Suprapubic skin (tissue), 4 donors: Measurements from ENCODE around the gene ZNF830. TPM values are rescaled to one million over a fixed set of nuclear protein-coding genes. Genes with fewer than 3 reads are reported as not detected.
"Not testable (repeated sequence)": the region's sequence is repeated elsewhere in the genome, so short reads cannot be mapped to it uniquely, and the experiment has no call there.

ENCODE experiments used
- DNase-seq, 2 donors: peaks; one replicate each; pipeline ENCODE4 v3.0.0-alpha.2; 2019; ENCODE audit warnings: low spot score in 2 of 2
- H3K27ac ChIP-seq: fragments of 200-600 bp; sonication (generic); one replicate; pipeline ENCODE4 v1.5.1; 2019
- H3K27me3 ChIP-seq: fragments of 200-600 bp; sonication (generic); one replicate; pipeline ENCODE4 v1.5.1; 2019
- H3K36me3 ChIP-seq: fragments of 200-600 bp; sonication (generic); one replicate; pipeline ENCODE4 v1.5.1; 2019
- H3K4me1 ChIP-seq: fragments of 200-600 bp; sonication (generic); one replicate; pipeline ENCODE4 v1.5.1; 2019
- H3K4me3 ChIP-seq: fragments of 200-600 bp; sonication (generic); one replicate; pipeline ENCODE4 v1.5.1; 2019; ENCODE audit warnings: mild to moderate bottlenecking
- H3K9me3 ChIP-seq: fragments of 200-600 bp; sonication (generic); one replicate; pipeline ENCODE4 v1.5.1; 2019
- EP300 ChIP-seq: sonication (generic); formaldehyde crosslinking; IDR thresholded peaks from one replicate; pipeline ENCODE4 v1.6.1; 2017; ENCODE audit warnings: antibody characterized with exemption
- POLR2A ChIP-seq, 2 donors: fragments of 450-650 bp; IDR thresholded peaks; one replicate each; pipeline ENCODE4 v1.6.1; 2017; ENCODE audit warnings: antibody characterized with exemption in 2 of 2, mild to moderate bottlenecking in 2 of 2, moderate library complexity in 2 of 2
- POLR2AphosphoS5 ChIP-seq, 3 donors: sonication (generic); formaldehyde crosslinking; IDR thresholded peaks; one replicate each; pipeline ENCODE4 v1.6.1; 2017; ENCODE audit warnings: antibody characterized with exemption in 3 of 3
- WGBS: methylation state at CpG from one replicate; pipeline ENCODE4 v1.1.5; 2018; 5-methylcytosine and 5-hydroxymethylcytosine counted together
- total RNA-seq, 4 donors: library from RNA; depleted of rRNA; stranded (reverse); fragments of >200 nt; gene quantifications; one replicate each; pipeline ENCODE4 v1.1.0, GENCODE V29; 2016
- TF ChIP-seq, protein P1 (sequence below), 2 donors: fragments of 200-600 bp in 1 of 2; fragments of 450-650 bp in 1 of 2; sonication (generic) in 1 of 2; IDR thresholded peaks; one replicate each; pipeline ENCODE4 v1.5.1; 2016 to 2019; ENCODE audit warnings: antibody characterized with exemption in 2 of 2, mild to moderate bottlenecking in 1 of 2, moderate library complexity in 1 of 2

Gene ZNF830
- total RNA-seq, 4 donors from 2014 or later = 10.0 to 16.1 (median 11.9) TPM

DNA sequence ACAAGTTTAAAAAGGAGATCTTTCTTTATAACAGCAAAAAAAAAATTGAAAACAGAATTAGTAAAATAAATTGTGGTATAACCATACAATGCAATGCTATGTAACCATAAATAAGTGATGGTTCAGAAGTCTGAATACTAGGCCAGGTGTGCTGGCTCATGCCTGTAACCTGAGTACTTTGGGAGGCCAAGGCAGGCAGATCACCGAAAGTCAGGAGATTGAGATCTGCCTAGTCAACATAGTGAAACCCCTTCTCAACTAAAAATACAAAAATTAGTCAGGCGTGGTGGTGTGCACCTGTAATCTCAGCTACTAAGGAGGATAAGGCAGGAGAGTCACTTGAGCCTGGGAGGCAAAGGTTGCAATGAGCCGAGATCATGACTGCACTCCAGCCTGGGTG lies 34.7 kb upstream of the ZNF830 start:
- H3K27ac ChIP-seq = no peak overlapping the region
- TF ChIP-seq POLR2AphosphoS5 (IDR thresholded peaks at IDR 0.05) = no peak
- no peak for TF ChIP-seq POLR2A (IDR thresholded peaks at IDR 0.05)
- TF ChIP-seq EP300 = no peak
- TF ChIP-seq, protein P1, sequence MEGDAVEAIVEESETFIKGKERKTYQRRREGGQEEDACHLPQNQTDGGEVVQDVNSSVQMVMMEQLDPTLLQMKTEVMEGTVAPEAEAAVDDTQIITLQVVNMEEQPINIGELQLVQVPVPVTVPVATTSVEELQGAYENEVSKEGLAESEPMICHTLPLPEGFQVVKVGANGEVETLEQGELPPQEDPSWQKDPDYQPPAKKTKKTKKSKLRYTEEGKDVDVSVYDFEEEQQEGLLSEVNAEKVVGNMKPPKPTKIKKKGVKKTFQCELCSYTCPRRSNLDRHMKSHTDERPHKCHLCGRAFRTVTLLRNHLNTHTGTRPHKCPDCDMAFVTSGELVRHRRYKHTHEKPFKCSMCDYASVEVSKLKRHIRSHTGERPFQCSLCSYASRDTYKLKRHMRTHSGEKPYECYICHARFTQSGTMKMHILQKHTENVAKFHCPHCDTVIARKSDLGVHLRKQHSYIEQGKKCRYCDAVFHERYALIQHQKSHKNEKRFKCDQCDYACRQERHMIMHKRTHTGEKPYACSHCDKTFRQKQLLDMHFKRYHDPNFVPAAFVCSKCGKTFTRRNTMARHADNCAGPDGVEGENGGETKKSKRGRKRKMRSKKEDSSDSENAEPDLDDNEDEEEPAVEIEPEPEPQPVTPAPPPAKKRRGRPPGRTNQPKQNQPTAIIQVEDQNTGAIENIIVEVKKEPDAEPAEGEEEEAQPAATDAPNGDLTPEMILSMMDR (IDR thresholded peaks at IDR 0.05) = no peak
- H3K36me3 ChIP-seq = no peaks in the 10 kb centered on the region
- H3K4me3 ChIP-seq = no peak overlapping the region
- no peaks in the 10 kb centered on the region for H3K27me3 ChIP-seq
- DNase-seq = no peak
- H3K9me3 ChIP-seq = no peaks in the 10 kb centered on the region
- H3K4me1 ChIP-seq = no peaks in the 10 kb centered on the region
- WGBS = 98% methylated on average over 3 of the region's 3 CpGs

- DNase-seq = no peak
- TF ChIP-seq POLR2A (IDR thresholded peaks at IDR 0.05) (no peak), POLR2AphosphoS5 (IDR thresholded peaks at IDR 0.05) (no peak), EP300 (no peak)
- TF ChIP-seq, protein P1 (IDR thresholded peaks at IDR 0.05) = no peak
- Histone ChIP-seq H3K27ac (no peak overlapping the region), H3K4me3 (no peak overlapping the region), H3K27me3 (no peaks in the 10 kb centered on the region), H3K36me3 (no peaks in the 10 kb centered on the region), H3K9me3 (no peaks in the 10 kb centered on the region), H3K4me1 (no peaks in the 10 kb centered on the region)
Observed at GRCh38 chr17:34930283-34930682, 31.1 kb upstream of the ZNF830 start.

DNA sequence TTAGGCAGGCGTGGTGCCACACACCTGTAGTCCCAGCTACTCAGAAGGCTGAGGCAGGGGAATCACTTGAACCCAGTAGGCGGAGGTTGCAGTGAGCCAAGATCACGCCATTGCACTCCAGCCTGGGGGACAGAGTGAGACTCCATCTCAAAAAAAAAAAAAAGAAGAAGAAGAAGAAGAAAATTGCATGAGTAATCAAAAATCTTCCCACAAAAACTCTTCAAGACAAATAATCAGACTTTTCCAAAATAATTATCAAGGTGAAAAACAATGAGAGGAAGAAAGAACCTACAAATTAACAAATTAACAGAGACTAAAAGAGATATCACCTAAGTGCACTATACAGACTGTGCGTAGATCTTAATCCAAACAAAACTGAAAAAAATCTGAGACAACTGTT lies 10.6 kb upstream of the ZNF830 start:
- not testable (repeated sequence) for DNase-seq, H3K27ac ChIP-seq, H3K4me1 ChIP-seq, H3K4me3 ChIP-seq, H3K27me3 ChIP-seq, H3K36me3 ChIP-seq, H3K9me3 ChIP-seq
- 89% methylated on average over 4 of the region's 4 CpGs for WGBS

GRCh38 chr17:34958438-34958837 lies 2.9 kb upstream of the ZNF830 start:
- DNase-seq = no peak
- TF ChIP-seq, protein P1 (IDR thresholded peaks at IDR 0.05) = no peak
- no peak for TF ChIP-seq POLR2A (IDR thresholded peaks at IDR 0.05)
- no peak for TF ChIP-seq POLR2AphosphoS5 (IDR thresholded peaks at IDR 0.05)
- no peak for TF ChIP-seq EP300
- Histone ChIP-seq H3K27ac (no peak overlapping the region), H3K36me3 (no peaks in the 10 kb centered on the region), H3K4me1 (peaks cover 23% of the 10 kb centered on the region), H3K9me3 (no peaks in the 10 kb centered on the region), H3K4me3 (no peak overlapping the region), H3K27me3 (no peaks in the 10 kb centered on the region)
- 81% methylated on average over 1 of the region's 1 CpG for WGBS

GRCh38 chr17:34974179-34974578 lies 12.8 kb downstream of the ZNF830 start:
- Histone ChIP-seq H3K4me3 (no peak overlapping the region), H3K36me3 (peaks cover 5% of the 10 kb centered on the region), H3K9me3 (no peaks in the 10 kb centered on the region), H3K27me3 (no peaks in the 10 kb centered on the region), H3K27ac (no peak overlapping the region), H3K4me1 (peaks cover under 1% of the 10 kb centered on the region)
- DNase-seq = no peak
- WGBS = 64% methylated on average over 2 of the region's 2 CpGs
- no peak for TF ChIP-seq POLR2AphosphoS5 (IDR thresholded peaks at IDR 0.05)

DNA sequence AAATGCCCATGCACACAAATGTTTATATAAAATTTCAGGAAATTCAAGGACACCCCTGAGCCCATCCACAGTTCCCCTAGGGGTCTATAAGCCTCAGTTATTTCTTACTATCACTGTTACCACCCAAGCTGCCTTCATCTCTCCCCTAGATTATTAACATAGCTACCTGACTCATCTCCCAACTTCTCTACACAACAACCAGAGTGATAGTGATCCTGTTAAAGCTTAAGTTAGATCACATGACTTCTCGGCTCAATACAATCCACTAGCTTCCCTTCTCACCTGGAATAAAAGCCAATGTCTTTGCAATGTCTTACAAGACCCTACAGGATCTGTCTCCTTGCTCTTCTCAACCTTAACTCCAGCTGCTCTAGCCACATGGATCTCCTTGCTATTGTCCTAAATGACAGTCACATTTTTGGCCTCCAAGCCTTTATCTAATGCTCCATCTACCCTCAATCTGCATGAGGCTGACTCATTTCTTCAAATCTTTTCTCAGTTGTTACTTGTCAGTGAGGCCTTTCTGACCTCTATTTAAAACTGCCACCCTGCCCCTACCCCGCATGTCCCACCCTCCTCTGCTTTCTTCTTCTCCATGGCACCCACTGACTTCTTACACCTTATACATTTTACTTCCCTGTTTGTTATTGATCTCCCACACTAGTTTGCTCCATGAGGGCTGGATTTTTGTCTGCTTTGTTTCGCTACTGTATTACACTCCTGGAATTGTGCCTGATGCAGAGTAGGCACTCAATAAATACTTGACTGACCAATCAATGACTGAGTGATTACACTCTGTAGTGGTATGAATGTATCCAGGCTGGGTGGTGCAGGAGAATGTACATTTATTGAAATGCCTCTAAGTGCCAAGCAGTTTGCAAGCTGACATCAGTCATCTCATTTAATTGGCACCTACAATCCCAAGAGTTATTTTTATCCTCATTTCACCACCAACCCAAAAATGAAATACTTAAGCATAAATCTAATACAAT lies 13.8 kb downstream of the ZNF830 start:
- no peak for DNase-seq
- H3K4me1 ChIP-seq = peaks cover 10% of the 10 kb centered on the region
- TF ChIP-seq, protein P1 (IDR thresholded peaks at IDR 0.05) = no peak
- TF ChIP-seq EP300 (no peak), POLR2AphosphoS5 (IDR thresholded peaks at IDR 0.05) (no peak), POLR2A (IDR thresholded peaks at IDR 0.05) (no peak)
- no peak overlapping the region for H3K27ac ChIP-seq
- H3K27me3 ChIP-seq = no peaks in the 10 kb centered on the region
- 82% methylated on average over 3 of the region's 3 CpGs for WGBS
- no peak overlapping the region for H3K4me3 ChIP-seq
- H3K9me3 ChIP-seq = no peaks in the 10 kb centered on the region
- no peaks in the 10 kb centered on the region for H3K36me3 ChIP-seq
